Tibial nerve (tissue), 4 donors: ENCODE data around the gene BTG2. TPM values are rescaled to one million over a fixed set of nuclear protein-coding genes. Genes with fewer than 3 reads are reported as not detected.

Source experiments
- DNase-seq, 2 donors: peaks; one replicate each; pipeline ENCODE4 v3.0.0-alpha.2; 2019; ENCODE audit warnings: low spot score in 2 of 2
- H3K27ac ChIP-seq, 4 donors: fragments of 200-600 bp; sonication (generic) in 3 of 4; one replicate each; pipeline ENCODE4 v1.5.1; 2017 to 2019; ENCODE audit warnings: mild to moderate bottlenecking in 1 of 4
- H3K27me3 ChIP-seq, 2 donors: fragments of 200-600 bp; sonication (generic) in 1 of 2; one replicate each; pipeline versions ENCODE4 v1.5.1 to v1.6.0; 2017 to 2019
- H3K36me3 ChIP-seq, 3 donors: fragments of 200-600 bp; sonication (generic); one replicate each; pipeline ENCODE4 v1.5.1; 2018 to 2019
- H3K4me1 ChIP-seq, 4 donors: fragments of 200-600 bp; sonication (generic) in 3 of 4; one replicate each; pipeline ENCODE4 v1.5.1; 2017 to 2019
- H3K4me3 ChIP-seq, 4 donors: fragments of 200-600 bp; sonication (generic) in 3 of 4; one replicate each; pipeline ENCODE4 v1.5.1; 2017 to 2019; ENCODE audit warnings: mild to moderate bottlenecking in 1 of 4, moderate library complexity in 1 of 4
- H3K9me3 ChIP-seq, 4 donors: fragments of 200-600 bp; sonication (generic) in 3 of 4; one replicate each; pipeline ENCODE4 v1.5.1; 2017 to 2019
- CTCF ChIP-seq, 5 experiments: fragments of 200-600 bp in 3 of 5; fragments of 450-650 bp in 2 of 5; sonication (generic) in 3 of 5; IDR thresholded peaks; one replicate each; pipeline ENCODE4 v1.5.1; 2016 to 2019; ENCODE audit warnings: antibody characterized with exemption in 5 of 5, mild to moderate bottlenecking in 3 of 5, moderate library complexity in 2 of 5
- EP300 ChIP-seq, 2 donors: sonication (generic); formaldehyde crosslinking; IDR thresholded peaks; one replicate each; pipeline ENCODE4 v1.6.1; 2017; ENCODE audit warnings: antibody characterized with exemption in 2 of 2, mild to moderate bottlenecking in 1 of 2
- POLR2A ChIP-seq, 2 donors: fragments of 450-650 bp; IDR thresholded peaks; one replicate each; pipeline ENCODE4 v1.6.1; 2017; ENCODE audit warnings: antibody characterized with exemption in 2 of 2, mild to moderate bottlenecking in 2 of 2, moderate library complexity in 2 of 2
- WGBS, 2 donors: methylation state at CpG; one replicate each; pipeline ENCODE4 v1.1.5; 2018; 5-methylcytosine and 5-hydroxymethylcytosine counted together
- total RNA-seq, 4 donors: library from RNA; depleted of rRNA; stranded (reverse); fragments of >200 nt; gene quantifications; one replicate each; pipeline ENCODE4 v1.1.0, GENCODE V29; 2016

The BTG2 gene
- total RNA-seq, 4 donors from 2014 or later: 153 to 208 (median 177) TPM

GRCh38 chr1:203273869-203274602 is 31.3 kb upstream of the BTG2 start:
- WGBS, 2 donors: 67 to 75% methylated on average over 12 of the region's 12 CpGs
- H3K27me3 ChIP-seq: no peaks in the 10 kb centered on the region
- H3K4me1 ChIP-seq: peaks cover under 1 to 84% (median 57%) of the 10 kb centered on the region in 4 donors
- H3K4me3 ChIP-seq: peak overlapping the region in 2 of 4 donors; percentile 33 to 37
- H3K9me3 ChIP-seq: no peaks in the 10 kb centered on the region
- TF ChIP-seq POLR2A (IDR thresholded peaks at IDR 0.05): peak in 1 of 2 donors; percentile 24
- no peak for TF ChIP-seq EP300 (IDR thresholded peaks at IDR 0.05)
- H3K36me3 ChIP-seq: no peaks in the 10 kb centered on the region
- no peak for DNase-seq
- H3K27ac ChIP-seq: peak overlapping the region; percentile 79 to 98 (median 88)

GRCh38 chr1:203274603-203275381 is 30.5 kb upstream of the BTG2 start:
- Histone ChIP-seq H3K27ac (peak overlapping the region; percentile 79 to 98 (median 88)), H3K27me3 (no peaks in the 10 kb centered on the region), H3K36me3 (no peaks in the 10 kb centered on the region), H3K9me3 (no peaks in the 10 kb centered on the region), H3K4me1 (peaks cover 4 to 90% (median 61%) of the 10 kb centered on the region in 4 donors), H3K4me3 (no peak overlapping the region)
- peak in 1 of 2 donors; percentile 89 for DNase-seq
- TF ChIP-seq EP300 (IDR thresholded peaks at IDR 0.05) (peak; percentile 85 to 92), POLR2A (IDR thresholded peaks at IDR 0.05) (peak in 1 of 2 donors; percentile 63), CTCF (IDR thresholded peaks at IDR 0.05) (peak in 1 of 5 experiments; percentile 22)
- 46 to 49% methylated on average over 12 of the region's 12 CpGs for WGBS, 2 donors

- H3K27ac ChIP-seq: peak overlapping the region; percentile 16 to 98 (median 88)
- no peak overlapping the region for H3K4me3 ChIP-seq
- H3K36me3 ChIP-seq: no peaks in the 10 kb centered on the region
- TF ChIP-seq CTCF (IDR thresholded peaks at IDR 0.05): no peak
- no peak for TF ChIP-seq EP300 (IDR thresholded peaks at IDR 0.05)
- no peak for TF ChIP-seq POLR2A (IDR thresholded peaks at IDR 0.05)
- H3K4me1 ChIP-seq: peaks cover 4 to 86% (median 61%) of the 10 kb centered on the region in 4 donors
- no peaks in the 10 kb centered on the region for H3K27me3 ChIP-seq
- WGBS, 2 donors: 78 to 95% methylated on average over 11 of the region's 11 CpGs
- no peak for DNase-seq
- H3K9me3 ChIP-seq: no peaks in the 10 kb centered on the region
Measured at GRCh38 chr1:203275656-203276272, 29.6 kb upstream of the BTG2 start.

- DNase-seq: no peak
- peaks cover 4 to 84% (median 58%) of the 10 kb centered on the region in 4 donors for H3K4me1 ChIP-seq
- H3K36me3 ChIP-seq: no peaks in the 10 kb centered on the region
- H3K9me3 ChIP-seq: no peaks in the 10 kb centered on the region
- H3K27ac ChIP-seq: peak overlapping the region in 3 of 4 donors; percentile 93 to 98 (median 95)
- H3K27me3 ChIP-seq: no peaks in the 10 kb centered on the region
- H3K4me3 ChIP-seq: no peak overlapping the region
- WGBS, 2 donors: 90 to 92% methylated on average over 5 of the region's 5 CpGs
- no peak for TF ChIP-seq CTCF (IDR thresholded peaks at IDR 0.05)
- no peak for TF ChIP-seq EP300 (IDR thresholded peaks at IDR 0.05)
- TF ChIP-seq POLR2A (IDR thresholded peaks at IDR 0.05): no peak
Measured at GRCh38 chr1:203276408-203276807, 28.9 kb upstream of the BTG2 start.

GRCh38 chr1:203276916-203277545 is 28.3 kb upstream of the BTG2 start:
- Histone ChIP-seq H3K27ac (peak overlapping the region; percentile 11 to 98 (median 94)), H3K4me3 (no peak overlapping the region), H3K4me1 (peaks cover 4 to 82% (median 58%) of the 10 kb centered on the region in 4 donors), H3K27me3 (no peaks in the 10 kb centered on the region), H3K9me3 (no peaks in the 10 kb centered on the region), H3K36me3 (no peaks in the 10 kb centered on the region)
- no peak for DNase-seq
- no peak for TF ChIP-seq POLR2A (IDR thresholded peaks at IDR 0.05)
- 85 to 89% methylated on average over 9 of the region's 9 CpGs for WGBS, 2 donors
